Measurements from ENCODE around the gene CNOT6L. TPM values are rescaled to one million over a fixed set of nuclear protein-coding genes. Genes with fewer than 3 reads are reported as not detected.

The CNOT6L gene
- total RNA-seq, 1 donor from 2014 or later, result 30.2 TPM

DNA sequence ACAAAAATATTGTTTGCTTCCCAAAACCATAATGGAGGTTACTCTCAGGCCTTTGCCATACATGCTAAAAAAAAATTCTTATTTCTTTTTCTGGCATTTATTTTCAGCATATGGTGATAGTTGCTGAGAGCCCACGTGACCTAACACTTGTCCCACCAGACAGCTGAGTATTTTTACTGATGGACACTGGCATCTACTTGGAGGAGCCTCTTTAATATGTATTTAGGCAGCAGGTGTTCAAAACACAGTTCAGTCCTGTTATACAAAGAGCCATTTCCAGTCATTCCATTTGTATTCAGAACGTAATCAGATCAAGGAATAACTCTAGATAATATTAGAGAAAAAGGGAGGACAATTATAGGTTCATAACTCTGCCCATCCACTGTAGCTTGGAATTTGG lies 118.0 kb downstream of the CNOT6L start:
- Mint-ChIP-seq H3K9me3 (no peaks in the 10 kb centered on the region), H3K27me3 (ENCODE audit: low read depth) (no peaks in the 10 kb centered on the region), H3K27ac (ENCODE audit: unreplicated experiment) (no peak overlapping the region), H3K36me3 (ENCODE audit: low read depth) (no peaks in the 10 kb centered on the region), H3K4me3 (no peak overlapping the region), H3K4me1 (peaks cover 38% of the 10 kb centered on the region)
- TF ChIP-seq, protein P1, sequence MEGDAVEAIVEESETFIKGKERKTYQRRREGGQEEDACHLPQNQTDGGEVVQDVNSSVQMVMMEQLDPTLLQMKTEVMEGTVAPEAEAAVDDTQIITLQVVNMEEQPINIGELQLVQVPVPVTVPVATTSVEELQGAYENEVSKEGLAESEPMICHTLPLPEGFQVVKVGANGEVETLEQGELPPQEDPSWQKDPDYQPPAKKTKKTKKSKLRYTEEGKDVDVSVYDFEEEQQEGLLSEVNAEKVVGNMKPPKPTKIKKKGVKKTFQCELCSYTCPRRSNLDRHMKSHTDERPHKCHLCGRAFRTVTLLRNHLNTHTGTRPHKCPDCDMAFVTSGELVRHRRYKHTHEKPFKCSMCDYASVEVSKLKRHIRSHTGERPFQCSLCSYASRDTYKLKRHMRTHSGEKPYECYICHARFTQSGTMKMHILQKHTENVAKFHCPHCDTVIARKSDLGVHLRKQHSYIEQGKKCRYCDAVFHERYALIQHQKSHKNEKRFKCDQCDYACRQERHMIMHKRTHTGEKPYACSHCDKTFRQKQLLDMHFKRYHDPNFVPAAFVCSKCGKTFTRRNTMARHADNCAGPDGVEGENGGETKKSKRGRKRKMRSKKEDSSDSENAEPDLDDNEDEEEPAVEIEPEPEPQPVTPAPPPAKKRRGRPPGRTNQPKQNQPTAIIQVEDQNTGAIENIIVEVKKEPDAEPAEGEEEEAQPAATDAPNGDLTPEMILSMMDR (conservative IDR thresholded peaks at IDR 0.05), result no peak
- DNase-seq (ENCODE audit: low read depth, low spot score), result no peak

DNA sequence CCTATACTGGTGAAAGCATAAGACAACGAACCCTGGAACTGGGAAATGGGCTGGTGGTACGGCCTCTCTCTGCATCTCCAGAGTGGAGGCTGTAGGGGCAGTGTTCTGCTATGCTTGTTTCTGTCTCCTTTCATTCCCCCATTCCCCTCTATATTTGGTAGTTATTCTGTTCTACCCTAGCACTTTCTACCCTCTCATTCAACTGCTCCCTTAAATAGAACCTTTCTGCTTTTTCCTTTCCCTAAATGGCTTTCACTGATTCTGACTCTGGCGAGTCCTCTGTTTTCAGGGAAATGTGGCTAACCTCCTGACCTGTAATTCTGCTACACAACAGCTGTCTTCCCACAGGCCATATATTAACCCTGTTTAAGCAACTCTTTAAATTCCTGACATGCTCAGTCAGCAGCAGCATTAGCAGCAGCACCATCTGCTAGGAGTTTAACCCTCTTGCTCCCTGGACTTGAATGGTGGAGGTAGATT lies 119.4 kb downstream of the CNOT6L start:
- no peaks in the 10 kb centered on the region for H3K9me3 Mint-ChIP-seq
- H3K4me1 Mint-ChIP-seq, result peaks cover 49% of the 10 kb centered on the region
- peak overlapping the region; percentile 58 for H3K27ac Mint-ChIP-seq (ENCODE audit: unreplicated experiment)
- DNase-seq (ENCODE audit: low read depth, low spot score), result peak; percentile 25
- H3K27me3 Mint-ChIP-seq (ENCODE audit: low read depth), result no peaks in the 10 kb centered on the region
- peak overlapping the region; percentile 39 for H3K4me3 Mint-ChIP-seq
- H3K36me3 Mint-ChIP-seq (ENCODE audit: low read depth), result no peaks in the 10 kb centered on the region
- TF ChIP-seq, protein P1 (conservative IDR thresholded peaks at IDR 0.05), result peak; percentile 25

DNA sequence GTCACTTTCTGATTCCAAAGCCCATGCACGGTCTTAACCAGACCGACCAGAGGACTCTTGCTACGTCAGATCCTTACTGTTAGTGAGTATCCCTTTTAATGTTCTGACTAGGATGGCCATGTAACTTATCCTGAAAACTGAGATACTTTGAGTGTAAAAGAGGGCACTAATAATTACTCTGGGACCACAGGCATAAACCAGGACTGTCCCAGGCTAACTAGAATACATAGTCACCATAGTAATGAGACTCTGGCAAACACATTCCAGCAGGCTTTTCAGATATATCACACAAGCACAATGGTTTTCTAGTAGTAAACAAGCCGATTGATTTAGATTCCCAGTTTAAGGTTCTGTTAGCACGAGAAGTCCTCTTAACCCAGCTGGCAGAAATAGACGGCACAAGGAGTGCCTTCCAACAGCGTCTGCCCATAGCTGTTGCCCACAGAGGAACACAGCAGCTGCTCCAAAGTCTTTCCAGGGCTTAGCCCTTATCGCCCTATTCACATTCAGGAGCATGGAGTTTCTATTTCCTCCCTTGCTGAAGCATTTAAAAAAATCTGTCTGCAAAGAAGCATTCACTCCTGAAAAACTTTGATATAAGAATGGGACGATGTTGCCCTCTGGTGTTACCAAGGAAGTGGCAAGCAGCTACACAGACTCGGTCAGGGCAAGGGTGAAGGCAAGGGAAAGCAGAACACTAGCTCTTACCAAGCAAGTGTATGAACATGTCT lies 121.1 kb downstream of the CNOT6L start:
- Mint-ChIP-seq H3K27ac (ENCODE audit: unreplicated experiment) (peak overlapping the region; percentile 83), H3K36me3 (ENCODE audit: low read depth) (no peaks in the 10 kb centered on the region), H3K27me3 (ENCODE audit: low read depth) (no peaks in the 10 kb centered on the region), H3K9me3 (peaks cover 3% of the 10 kb centered on the region), H3K4me3 (peak overlapping the region; percentile 64), H3K4me1 (peaks cover 44% of the 10 kb centered on the region)
- TF ChIP-seq, protein P1 (conservative IDR thresholded peaks at IDR 0.05), result peak; percentile 43
- no peak for DNase-seq (ENCODE audit: low read depth, low spot score)

DNA sequence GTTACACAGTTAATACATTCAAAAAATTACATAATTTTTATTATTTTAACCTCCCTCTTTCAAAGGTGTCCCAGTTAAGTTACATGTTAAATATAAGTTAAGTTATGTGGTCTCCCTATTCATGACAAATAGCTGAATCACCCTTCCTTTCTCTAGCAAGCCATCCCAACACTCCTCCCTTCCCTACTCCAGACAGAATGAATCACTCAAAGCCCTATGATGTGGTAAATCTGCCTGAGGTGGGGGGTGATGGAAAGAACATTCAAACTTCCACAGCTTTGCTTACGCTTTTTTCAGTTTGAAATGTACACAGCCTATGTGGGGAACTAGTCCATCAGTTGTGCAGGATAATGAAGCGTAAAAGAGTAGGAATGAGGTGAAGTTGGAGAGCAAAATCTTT lies 123.4 kb downstream of the CNOT6L start:
- H3K27ac Mint-ChIP-seq (ENCODE audit: unreplicated experiment), result no peak overlapping the region
- no peak for DNase-seq (ENCODE audit: low read depth, low spot score)
- peaks cover 41% of the 10 kb centered on the region for H3K4me1 Mint-ChIP-seq
- no peaks in the 10 kb centered on the region for H3K27me3 Mint-ChIP-seq (ENCODE audit: low read depth)
- H3K9me3 Mint-ChIP-seq, result peaks cover 3% of the 10 kb centered on the region
- TF ChIP-seq, protein P1 (conservative IDR thresholded peaks at IDR 0.05), result no peak
- H3K36me3 Mint-ChIP-seq (ENCODE audit: low read depth), result no peaks in the 10 kb centered on the region
- H3K4me3 Mint-ChIP-seq, result no peak overlapping the region

DNA sequence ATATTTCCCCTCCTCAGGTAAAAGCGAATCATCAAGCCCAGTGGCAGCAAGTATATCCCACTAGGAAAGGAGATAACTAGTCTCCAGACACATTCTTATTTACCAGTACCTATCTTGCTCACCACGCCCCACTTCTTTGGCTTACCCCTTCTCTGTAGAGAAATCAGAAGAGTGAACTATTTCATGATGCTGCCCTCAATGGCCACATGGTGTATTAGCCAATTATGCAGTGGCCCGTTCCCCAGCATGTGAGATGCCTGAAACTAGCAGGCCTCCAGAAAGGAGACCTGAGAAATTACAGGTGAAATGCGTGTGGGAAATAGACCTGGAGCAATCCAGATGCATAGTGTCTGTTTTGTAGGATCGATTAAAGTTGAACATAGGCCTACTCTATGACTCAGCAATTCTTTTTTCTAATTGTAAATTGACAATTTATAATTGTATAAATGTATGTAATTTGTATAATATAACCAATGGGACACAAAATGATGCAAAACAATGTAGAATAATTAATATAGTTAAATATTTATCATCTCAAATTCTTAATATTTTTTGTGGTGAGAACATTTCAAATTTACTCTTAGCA lies 126.2 kb downstream of the CNOT6L start:
- no peak for DNase-seq (ENCODE audit: low read depth, low spot score)
- no peaks in the 10 kb centered on the region for H3K27me3 Mint-ChIP-seq (ENCODE audit: low read depth)
- H3K36me3 Mint-ChIP-seq (ENCODE audit: low read depth), result no peaks in the 10 kb centered on the region
- no peak overlapping the region for H3K27ac Mint-ChIP-seq (ENCODE audit: unreplicated experiment)
- H3K9me3 Mint-ChIP-seq, result peaks cover 3% of the 10 kb centered on the region
- peaks cover 29% of the 10 kb centered on the region for H3K4me1 Mint-ChIP-seq
- TF ChIP-seq, protein P1 (conservative IDR thresholded peaks at IDR 0.05), result no peak
- no peak overlapping the region for H3K4me3 Mint-ChIP-seq

All from neural crest cell (in vitro differentiated cells).